ENCODE results near the gene IRF2BPL.
"Not testable (repeated sequence)": the region's sequence is repeated elsewhere in the genome, so short reads cannot be mapped to it uniquely, and the experiment has no call there.

Gene IRF2BPL

DNA sequence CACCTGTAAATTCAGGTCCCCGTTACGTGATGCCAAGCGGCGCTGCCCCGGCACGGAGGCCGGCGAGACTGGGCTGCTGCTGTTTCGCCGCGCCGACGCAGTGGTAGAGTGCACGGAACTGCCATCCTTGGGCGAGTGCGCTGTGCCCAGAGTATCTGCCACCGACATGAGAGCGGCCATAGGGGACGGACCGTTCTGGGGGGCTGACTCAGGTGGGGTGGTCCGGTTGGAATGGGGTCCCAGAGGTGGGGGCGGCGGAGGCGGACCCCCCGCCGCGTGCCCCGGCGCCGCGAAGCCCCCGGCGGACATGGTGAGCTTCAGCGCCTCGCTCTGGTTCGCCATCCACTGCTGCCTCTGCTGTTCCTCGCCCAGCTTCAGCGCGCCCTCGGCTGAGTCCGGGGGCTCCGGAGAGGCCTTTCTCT lies 2.8 kb downstream of the IRF2BPL start:
- Histone ChIP-seq H3K27ac (ENCODE audit: low read depth, low read length) (peak overlapping the region; percentile 93), H3K27me3 (ENCODE audit: control insufficient read depth in 5 of 5, insufficient read depth in 4 of 5, low read length in 5 of 5) (no peaks in the 10 kb centered on the region), H3K4me1 (ENCODE audit: control insufficient read depth in 5 of 5, insufficient read depth in 5 of 5, low read length in 5 of 5) (peaks cover 19 to 64% (median 63%) of the 10 kb centered on the region in 5 donors), H3K9ac (ENCODE audit: low read length in 5 of 5) (peak overlapping the region; percentile 48 to 82 (median 68)), H3K4me3 (ENCODE audit: low read depth in 1 of 5, low read length in 5 of 5) (peak overlapping the region in 4 of 5 donors; percentile 82 to 92 (median 88)), H3K36me3 (ENCODE audit: control insufficient read depth in 5 of 5, insufficient read depth in 5 of 5, low read length in 5 of 5) (peaks cover 0 to 20% (median 6%) of the 10 kb centered on the region in 5 donors), H3K9me3 (ENCODE audit: control insufficient read depth in 5 of 5, low read length in 5 of 5) (no peaks in the 10 kb centered on the region)

DNA sequence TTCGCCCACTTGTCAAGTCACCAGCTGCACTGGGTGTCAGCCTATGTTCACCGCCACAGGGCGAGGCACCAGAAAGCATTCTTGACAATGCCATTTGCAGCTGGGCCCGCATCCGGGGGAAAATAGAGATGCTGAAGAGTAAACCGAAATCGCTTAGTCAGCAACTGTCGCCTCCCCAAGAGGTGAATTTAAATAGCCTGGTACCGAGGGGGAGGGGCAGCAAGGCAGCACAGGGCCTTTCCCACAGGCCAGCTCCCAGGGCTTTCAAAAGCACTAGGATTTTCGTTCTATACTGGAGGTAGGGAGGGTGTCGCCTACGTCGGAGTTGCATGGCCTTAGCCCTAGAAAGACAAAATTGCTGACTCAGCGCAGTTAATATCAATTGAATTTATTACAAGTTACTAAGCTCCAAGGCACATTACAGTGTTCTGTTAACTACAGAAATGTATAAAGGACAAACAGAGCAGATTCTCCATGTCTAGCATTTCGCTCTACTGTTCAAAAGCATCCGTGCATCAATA lies 4.3 kb downstream of the IRF2BPL start:
- Histone ChIP-seq H3K27ac (ENCODE audit: low read depth, low read length) (peak overlapping the region; percentile 93), H3K9me3 (ENCODE audit: control insufficient read depth in 5 of 5, low read length in 5 of 5) (no peaks in the 10 kb centered on the region), H3K9ac (ENCODE audit: low read length in 5 of 5) (peak overlapping the region in 3 of 5 donors; percentile 39 to 62 (median 48)), H3K4me3 (ENCODE audit: low read depth in 1 of 5, low read length in 5 of 5) (peak overlapping the region; percentile 46 to 87 (median 63)), H3K4me1 (ENCODE audit: control insufficient read depth in 5 of 5, insufficient read depth in 5 of 5, low read length in 5 of 5) (peaks cover 19 to 51% (median 49%) of the 10 kb centered on the region in 5 donors), H3K36me3 (ENCODE audit: control insufficient read depth in 5 of 5, insufficient read depth in 5 of 5, low read length in 5 of 5) (peaks cover 0 to 20% (median 6%) of the 10 kb centered on the region in 5 donors), H3K27me3 (ENCODE audit: control insufficient read depth in 5 of 5, insufficient read depth in 4 of 5, low read length in 5 of 5) (no peaks in the 10 kb centered on the region)

DNA sequence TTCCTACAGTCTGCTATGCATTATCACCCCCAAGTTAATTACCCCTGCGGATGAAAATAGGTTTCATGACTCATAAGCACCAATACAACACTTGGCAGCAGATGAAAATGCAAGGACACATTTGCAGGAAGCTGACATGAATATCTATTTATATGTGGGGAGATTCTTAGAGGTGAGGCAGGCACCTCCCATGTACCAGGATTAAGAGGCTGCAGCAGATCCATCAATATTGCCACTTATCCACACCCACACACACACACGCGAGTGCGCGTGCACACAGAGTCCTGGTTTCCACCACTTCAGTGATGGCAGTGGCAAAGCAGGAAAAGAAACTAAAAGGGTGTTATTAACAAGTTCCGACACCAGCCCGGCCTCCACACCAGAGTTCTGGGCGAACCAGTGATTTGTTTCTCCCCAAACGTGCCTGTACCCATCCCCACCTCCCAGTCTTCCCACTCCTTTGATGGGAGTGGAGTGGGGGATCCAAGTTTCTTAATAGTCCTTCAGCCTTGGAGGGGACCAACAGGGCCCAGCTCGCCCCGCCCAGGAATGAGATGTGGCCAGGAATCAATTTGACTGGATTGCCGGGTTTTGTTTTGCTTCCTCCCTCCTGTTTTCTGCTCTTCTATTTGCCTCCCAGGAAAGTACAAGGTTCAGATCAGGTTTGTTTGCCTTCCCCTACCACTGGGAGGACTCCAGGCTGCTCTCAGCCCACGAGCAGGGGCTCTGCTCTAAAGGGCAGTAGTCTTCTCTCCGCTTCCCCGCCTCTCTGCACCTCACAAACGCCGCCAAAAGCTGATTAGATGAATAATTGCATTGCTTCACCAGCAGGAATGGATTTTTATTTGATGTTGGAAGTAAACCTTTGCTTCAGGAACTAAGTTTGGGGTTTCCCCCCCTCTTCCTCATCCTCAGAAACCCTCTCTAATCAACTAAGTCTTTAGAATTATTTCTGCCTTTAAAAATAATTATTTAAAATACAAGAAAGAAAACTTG lies 5.2 kb downstream of the IRF2BPL start:
- Histone ChIP-seq H3K27ac (ENCODE audit: low read depth, low read length) (peak overlapping the region; percentile 93), H3K9me3 (ENCODE audit: control insufficient read depth in 5 of 5, low read length in 5 of 5) (no peaks in the 10 kb centered on the region), H3K36me3 (ENCODE audit: control insufficient read depth in 5 of 5, insufficient read depth in 5 of 5, low read length in 5 of 5) (peaks cover 0 to 20% (median 6%) of the 10 kb centered on the region in 5 donors), H3K4me1 (ENCODE audit: control insufficient read depth in 5 of 5, insufficient read depth in 5 of 5, low read length in 5 of 5) (peaks cover 16 to 49% (median 45%) of the 10 kb centered on the region in 5 donors), H3K9ac (ENCODE audit: low read length in 5 of 5) (peak overlapping the region in 2 of 5 donors; percentile 40 to 48), H3K4me3 (ENCODE audit: low read depth in 1 of 5, low read length in 5 of 5) (peak overlapping the region in 4 of 5 donors; percentile 3 to 82 (median 54)), H3K27me3 (ENCODE audit: control insufficient read depth in 5 of 5, insufficient read depth in 4 of 5, low read length in 5 of 5) (no peaks in the 10 kb centered on the region)

GRCh38 chr14:77022236-77022852 lies 6.2 kb downstream of the IRF2BPL start:
- H3K4me3 ChIP-seq (ENCODE audit: low read depth in 1 of 5, low read length in 5 of 5), result no peak overlapping the region
- no peaks in the 10 kb centered on the region for H3K9me3 ChIP-seq (ENCODE audit: control insufficient read depth in 5 of 5, low read length in 5 of 5)
- no peaks in the 10 kb centered on the region for H3K27me3 ChIP-seq (ENCODE audit: control insufficient read depth in 5 of 5, insufficient read depth in 4 of 5, low read length in 5 of 5)
- H3K9ac ChIP-seq (ENCODE audit: low read length in 5 of 5), result no peak overlapping the region
- peaks cover 16 to 56% (median 51%) of the 10 kb centered on the region in 5 donors for H3K4me1 ChIP-seq (ENCODE audit: control insufficient read depth in 5 of 5, insufficient read depth in 5 of 5, low read length in 5 of 5)
- peak overlapping the region; percentile 93 for H3K27ac ChIP-seq (ENCODE audit: low read depth, low read length)
- H3K36me3 ChIP-seq (ENCODE audit: control insufficient read depth in 5 of 5, insufficient read depth in 5 of 5, low read length in 5 of 5), result peaks cover 0 to 20% (median 6%) of the 10 kb centered on the region in 5 donors

DNA sequence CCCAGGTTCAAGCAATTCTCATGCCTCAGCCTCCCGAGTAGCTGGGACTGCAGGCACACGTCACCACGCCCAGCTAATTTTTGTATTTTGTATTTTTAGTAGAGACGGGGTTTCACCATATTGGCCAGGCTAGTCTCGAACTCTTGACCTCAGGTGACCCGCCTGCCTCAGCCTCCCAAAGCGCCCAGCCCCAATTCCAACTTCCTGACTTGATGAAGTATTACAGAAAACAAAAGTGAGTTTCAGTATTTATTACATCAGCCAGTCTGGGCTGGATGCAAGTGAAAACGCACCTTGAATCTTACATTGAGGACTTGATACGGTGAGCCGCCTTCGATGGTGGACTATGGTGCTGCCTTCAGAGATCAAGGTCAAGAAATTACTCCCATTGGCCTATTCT lies 7.1 kb downstream of the IRF2BPL start:
- peaks cover 16 to 61% (median 54%) of the 10 kb centered on the region in 5 donors for H3K4me1 ChIP-seq (ENCODE audit: control insufficient read depth in 5 of 5, insufficient read depth in 5 of 5, low read length in 5 of 5)
- not testable (repeated sequence) for H3K27me3 ChIP-seq (ENCODE audit: control insufficient read depth in 5 of 5, insufficient read depth in 4 of 5, low read length in 5 of 5); H3K4me3 ChIP-seq (ENCODE audit: low read depth in 1 of 5, low read length in 5 of 5); H3K9ac ChIP-seq (ENCODE audit: low read length in 5 of 5); H3K9me3 ChIP-seq (ENCODE audit: control insufficient read depth in 5 of 5, low read length in 5 of 5)
- peaks cover 0 to 20% (median 6%) of the 10 kb centered on the region in 5 donors for H3K36me3 ChIP-seq (ENCODE audit: control insufficient read depth in 5 of 5, insufficient read depth in 5 of 5, low read length in 5 of 5)
- H3K27ac ChIP-seq (ENCODE audit: low read depth, low read length), result peak overlapping the region; percentile 93

GRCh38 chr14:77018785-77019184 lies 9.7 kb downstream of the IRF2BPL start:
- Histone ChIP-seq H3K27ac (ENCODE audit: low read depth, low read length) (no peak overlapping the region), H3K9me3 (ENCODE audit: control insufficient read depth in 5 of 5, low read length in 5 of 5) (no peaks in the 10 kb centered on the region), H3K4me1 (ENCODE audit: control insufficient read depth in 5 of 5, insufficient read depth in 5 of 5, low read length in 5 of 5) (peaks cover 11 to 49% (median 42%) of the 10 kb centered on the region in 5 donors), H3K4me3 (ENCODE audit: low read depth in 1 of 5, low read length in 5 of 5) (no peak overlapping the region), H3K27me3 (ENCODE audit: control insufficient read depth in 5 of 5, insufficient read depth in 4 of 5, low read length in 5 of 5) (no peaks in the 10 kb centered on the region), H3K9ac (ENCODE audit: low read length in 5 of 5) (no peak overlapping the region), H3K36me3 (ENCODE audit: control insufficient read depth in 5 of 5, insufficient read depth in 5 of 5, low read length in 5 of 5) (peaks cover 0 to under 1% (median 0%) of the 10 kb centered on the region in 5 donors)

- peaks cover 6 to 49% (median 40%) of the 10 kb centered on the region in 5 donors for H3K4me1 ChIP-seq (ENCODE audit: control insufficient read depth in 5 of 5, insufficient read depth in 5 of 5, low read length in 5 of 5)
- no peak overlapping the region for H3K4me3 ChIP-seq (ENCODE audit: low read depth in 1 of 5, low read length in 5 of 5)
- no peak overlapping the region for H3K9ac ChIP-seq (ENCODE audit: low read length in 5 of 5)
- H3K27ac ChIP-seq (ENCODE audit: low read depth, low read length), result peak overlapping the region; percentile 41
- no peaks in the 10 kb centered on the region for H3K36me3 ChIP-seq (ENCODE audit: control insufficient read depth in 5 of 5, insufficient read depth in 5 of 5, low read length in 5 of 5)
- H3K27me3 ChIP-seq (ENCODE audit: control insufficient read depth in 5 of 5, insufficient read depth in 4 of 5, low read length in 5 of 5), result no peaks in the 10 kb centered on the region
- no peaks in the 10 kb centered on the region for H3K9me3 ChIP-seq (ENCODE audit: control insufficient read depth in 5 of 5, low read length in 5 of 5)
These were observed 10.8 kb downstream of the IRF2BPL start for GRCh38 chr14:77017666-77018065.

GRCh38 chr14:77014734-77015133 lies 13.8 kb downstream of the IRF2BPL start:
- Histone ChIP-seq H3K27me3 (ENCODE audit: control insufficient read depth in 5 of 5, insufficient read depth in 4 of 5, low read length in 5 of 5) (no peaks in the 10 kb centered on the region), H3K4me3 (ENCODE audit: low read depth in 1 of 5, low read length in 5 of 5) (no peak overlapping the region), H3K4me1 (ENCODE audit: control insufficient read depth in 5 of 5, insufficient read depth in 5 of 5, low read length in 5 of 5) (peaks cover 11 to 72% (median 60%) of the 10 kb centered on the region in 5 donors), H3K9me3 (ENCODE audit: control insufficient read depth in 5 of 5, low read length in 5 of 5) (no peaks in the 10 kb centered on the region), H3K27ac (ENCODE audit: low read depth, low read length) (peak overlapping the region; percentile 81), H3K36me3 (ENCODE audit: control insufficient read depth in 5 of 5, insufficient read depth in 5 of 5, low read length in 5 of 5) (no peaks in the 10 kb centered on the region), H3K9ac (ENCODE audit: low read length in 5 of 5) (peak overlapping the region in 2 of 5 donors; percentile 11 to 28)

DNA sequence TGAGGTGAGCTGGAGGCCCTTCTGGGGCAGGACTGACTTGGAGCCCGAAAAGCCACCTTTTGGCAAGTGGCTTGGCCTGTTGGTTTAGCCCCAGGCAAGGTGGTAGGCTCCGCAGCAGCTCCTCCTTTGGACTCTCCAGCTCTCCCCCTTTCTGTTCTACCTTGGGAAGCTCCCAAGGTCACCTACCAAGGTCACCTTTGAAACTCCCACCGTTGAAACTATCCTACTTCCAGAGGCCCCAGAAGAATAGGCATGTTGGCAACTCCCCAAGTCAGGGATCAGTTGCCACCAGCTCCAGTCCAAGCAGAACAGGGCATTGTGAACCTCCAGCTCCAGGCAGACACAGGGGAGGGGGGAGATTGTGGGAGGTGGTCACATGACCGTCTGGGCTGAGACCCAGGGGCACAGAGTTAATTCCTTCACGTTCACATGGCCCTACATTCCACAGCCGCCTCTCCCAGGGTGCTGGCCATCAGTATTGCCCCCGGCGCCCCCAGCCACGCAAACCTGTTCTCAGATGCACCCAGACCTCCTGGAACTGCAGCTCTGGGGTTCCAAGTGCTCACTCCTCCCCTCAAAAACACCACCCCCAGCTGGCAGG lies 14.4 kb downstream of the IRF2BPL start:
- no peaks in the 10 kb centered on the region for H3K36me3 ChIP-seq (ENCODE audit: control insufficient read depth in 5 of 5, insufficient read depth in 5 of 5, low read length in 5 of 5)
- H3K27me3 ChIP-seq (ENCODE audit: control insufficient read depth in 5 of 5, insufficient read depth in 4 of 5, low read length in 5 of 5), result no peaks in the 10 kb centered on the region
- peak overlapping the region in 2 of 5 donors; percentile 11 to 28 for H3K9ac ChIP-seq (ENCODE audit: low read length in 5 of 5)
- peak overlapping the region; percentile 81 for H3K27ac ChIP-seq (ENCODE audit: low read depth, low read length)
- H3K9me3 ChIP-seq (ENCODE audit: control insufficient read depth in 5 of 5, low read length in 5 of 5), result no peaks in the 10 kb centered on the region
- H3K4me1 ChIP-seq (ENCODE audit: control insufficient read depth in 5 of 5, insufficient read depth in 5 of 5, low read length in 5 of 5), result peaks cover 12 to 79% (median 63%) of the 10 kb centered on the region in 5 donors
- no peak overlapping the region for H3K4me3 ChIP-seq (ENCODE audit: low read depth in 1 of 5, low read length in 5 of 5)
